ENCODE measurements around the gene TUBA4A. TPM values are rescaled to one million over a fixed set of nuclear protein-coding genes. Genes with fewer than 3 reads are reported as not detected.
"Not testable (repeated sequence)": the region's sequence is repeated elsewhere in the genome, so short reads cannot be mapped to it uniquely, and the experiment has no call there.

The TUBA4A gene
- total and polyA plus RNA-seq, 2 experiments from 2014 or later = 44.3 to 77.7 TPM

DNA sequence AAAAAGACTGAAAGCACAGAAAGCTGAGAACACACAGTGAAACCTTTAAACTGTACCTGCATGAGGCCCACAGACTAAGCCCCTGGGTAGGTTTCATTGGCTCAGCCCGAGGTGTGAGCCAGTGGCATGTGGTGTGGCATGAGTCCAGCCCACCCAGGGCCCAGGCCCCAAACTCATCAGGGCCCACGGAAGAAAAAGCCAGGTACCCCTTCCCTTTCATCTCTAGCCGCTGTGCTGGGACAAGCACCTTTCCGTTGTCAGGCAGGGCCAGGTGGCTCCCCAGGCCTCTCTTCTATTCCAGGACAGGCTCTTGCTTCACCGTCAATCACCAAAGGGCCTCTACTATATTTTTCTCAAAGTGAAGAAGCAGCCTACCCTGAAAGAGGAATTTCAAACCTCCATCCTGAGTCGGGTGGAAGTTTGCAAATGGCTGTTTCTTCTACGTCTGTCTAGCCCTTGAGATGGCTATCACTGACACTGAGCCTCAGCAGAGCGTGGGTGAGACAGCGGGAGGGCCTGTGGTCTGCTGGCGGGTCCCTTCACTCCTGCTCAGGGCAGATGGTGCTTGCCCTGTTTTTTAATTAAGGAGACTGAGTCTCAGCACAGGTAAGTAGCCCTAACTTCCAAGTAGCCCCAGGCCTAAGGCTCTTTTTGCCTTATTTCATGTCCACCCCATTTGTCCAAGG lies 34.0 kb upstream of the TUBA4A start (continued):
- TF ChIP-seq, protein P1, sequence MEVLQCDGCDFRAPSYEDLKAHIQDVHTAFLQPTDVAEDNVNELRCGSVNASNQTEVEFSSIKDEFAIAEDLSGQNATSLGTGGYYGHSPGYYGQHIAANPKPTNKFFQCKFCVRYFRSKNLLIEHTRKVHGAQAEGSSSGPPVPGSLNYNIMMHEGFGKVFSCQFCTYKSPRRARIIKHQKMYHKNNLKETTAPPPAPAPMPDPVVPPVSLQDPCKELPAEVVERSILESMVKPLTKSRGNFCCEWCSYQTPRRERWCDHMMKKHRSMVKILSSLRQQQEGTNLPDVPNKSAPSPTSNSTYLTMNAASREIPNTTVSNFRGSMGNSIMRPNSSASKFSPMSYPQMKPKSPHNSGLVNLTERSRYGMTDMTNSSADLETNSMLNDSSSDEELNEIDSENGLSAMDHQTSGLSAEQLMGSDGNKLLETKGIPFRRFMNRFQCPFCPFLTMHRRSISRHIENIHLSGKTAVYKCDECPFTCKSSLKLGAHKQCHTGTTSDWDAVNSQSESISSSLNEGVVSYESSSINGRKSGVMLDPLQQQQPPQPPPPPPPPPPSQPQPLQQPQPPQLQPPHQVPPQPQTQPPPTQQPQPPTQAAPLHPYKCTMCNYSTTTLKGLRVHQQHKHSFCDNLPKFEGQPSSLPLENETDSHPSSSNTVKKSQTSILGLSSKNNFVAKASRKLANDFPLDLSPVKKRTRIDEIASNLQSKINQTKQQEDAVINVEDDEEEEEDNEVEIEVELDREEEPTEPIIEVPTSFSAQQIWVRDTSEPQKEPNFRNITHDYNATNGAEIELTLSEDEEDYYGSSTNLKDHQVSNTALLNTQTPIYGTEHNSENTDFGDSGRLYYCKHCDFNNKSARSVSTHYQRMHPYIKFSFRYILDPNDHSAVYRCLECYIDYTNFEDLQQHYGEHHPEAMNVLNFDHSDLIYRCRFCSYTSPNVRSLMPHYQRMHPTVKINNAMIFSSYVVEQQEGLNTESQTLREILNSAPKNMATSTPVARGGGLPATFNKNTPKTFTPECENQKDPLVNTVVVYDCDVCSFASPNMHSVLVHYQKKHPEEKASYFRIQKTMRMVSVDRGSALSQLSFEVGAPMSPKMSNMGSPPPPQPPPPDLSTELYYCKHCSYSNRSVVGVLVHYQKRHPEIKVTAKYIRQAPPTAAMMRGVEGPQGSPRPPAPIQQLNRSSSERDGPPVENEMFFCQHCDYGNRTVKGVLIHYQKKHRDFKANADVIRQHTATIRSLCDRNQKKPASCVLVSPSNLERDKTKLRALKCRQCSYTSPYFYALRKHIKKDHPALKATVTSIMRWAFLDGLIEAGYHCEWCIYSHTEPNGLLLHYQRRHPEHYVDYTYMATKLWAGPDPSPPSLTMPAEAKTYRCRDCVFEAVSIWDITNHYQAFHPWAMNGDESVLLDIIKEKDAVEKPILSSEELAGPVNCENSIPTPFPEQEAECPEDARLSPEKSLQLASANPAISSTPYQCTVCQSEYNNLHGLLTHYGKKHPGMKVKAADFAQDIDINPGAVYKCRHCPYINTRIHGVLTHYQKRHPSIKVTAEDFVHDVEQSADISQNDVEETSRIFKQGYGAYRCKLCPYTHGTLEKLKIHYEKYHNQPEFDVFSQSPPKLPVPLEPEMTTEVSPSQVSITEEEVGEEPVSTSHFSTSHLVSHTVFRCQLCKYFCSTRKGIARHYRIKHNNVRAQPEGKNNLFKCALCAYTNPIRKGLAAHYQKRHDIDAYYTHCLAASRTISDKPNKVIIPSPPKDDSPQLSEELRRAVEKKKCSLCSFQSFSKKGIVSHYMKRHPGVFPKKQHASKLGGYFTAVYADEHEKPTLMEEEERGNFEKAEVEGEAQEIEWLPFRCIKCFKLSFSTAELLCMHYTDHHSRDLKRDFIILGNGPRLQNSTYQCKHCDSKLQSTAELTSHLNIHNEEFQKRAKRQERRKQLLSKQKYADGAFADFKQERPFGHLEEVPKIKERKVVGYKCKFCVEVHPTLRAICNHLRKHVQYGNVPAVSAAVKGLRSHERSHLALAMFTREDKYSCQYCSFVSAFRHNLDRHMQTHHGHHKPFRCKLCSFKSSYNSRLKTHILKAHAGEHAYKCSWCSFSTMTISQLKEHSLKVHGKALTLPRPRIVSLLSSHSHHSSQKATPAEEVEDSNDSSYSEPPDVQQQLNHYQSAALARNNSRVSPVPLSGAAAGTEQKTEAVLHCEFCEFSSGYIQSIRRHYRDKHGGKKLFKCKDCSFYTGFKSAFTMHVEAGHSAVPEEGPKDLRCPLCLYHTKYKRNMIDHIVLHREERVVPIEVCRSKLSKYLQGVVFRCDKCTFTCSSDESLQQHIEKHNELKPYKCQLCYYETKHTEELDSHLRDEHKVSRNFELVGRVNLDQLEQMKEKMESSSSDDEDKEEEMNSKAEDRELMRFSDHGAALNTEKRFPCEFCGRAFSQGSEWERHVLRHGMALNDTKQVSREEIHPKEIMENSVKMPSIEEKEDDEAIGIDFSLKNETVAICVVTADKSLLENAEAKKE (CRISPR knock-in tag; IDR thresholded peaks at IDR 0.05) = no peak
- TF ChIP-seq, protein P2, sequence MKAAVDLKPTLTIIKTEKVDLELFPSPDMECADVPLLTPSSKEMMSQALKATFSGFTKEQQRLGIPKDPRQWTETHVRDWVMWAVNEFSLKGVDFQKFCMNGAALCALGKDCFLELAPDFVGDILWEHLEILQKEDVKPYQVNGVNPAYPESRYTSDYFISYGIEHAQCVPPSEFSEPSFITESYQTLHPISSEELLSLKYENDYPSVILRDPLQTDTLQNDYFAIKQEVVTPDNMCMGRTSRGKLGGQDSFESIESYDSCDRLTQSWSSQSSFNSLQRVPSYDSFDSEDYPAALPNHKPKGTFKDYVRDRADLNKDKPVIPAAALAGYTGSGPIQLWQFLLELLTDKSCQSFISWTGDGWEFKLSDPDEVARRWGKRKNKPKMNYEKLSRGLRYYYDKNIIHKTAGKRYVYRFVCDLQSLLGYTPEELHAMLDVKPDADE (IDR thresholded peaks at IDR 0.05) = no peak
- TF ChIP-seq EZH2 (IDR thresholded peaks at IDR 0.05; ENCODE audit: low read depth, unreplicated experiment) (no peak), REST (IDR thresholded peaks at IDR 0.05; ENCODE audit: unreplicated experiment) (no peak)

GRCh38 chr2:219287116-219287440 lies 33.4 kb upstream of the TUBA4A start:
- H3K36me3 ChIP-seq (ENCODE audit: insufficient read depth); H3K4me3 ChIP-seq; H3K4me2 ChIP-seq; H3F3A ChIP-seq (replicated peaks; ENCODE audit: low read depth); H3K4me3 Mint-ChIP-seq; H3K27ac Mint-ChIP-seq; H3K36me3 Mint-ChIP-seq (ENCODE audit: low read depth); H2AFZ ChIP-seq; H3K79me2 ChIP-seq (replicated peaks; ENCODE audit: insufficient read depth); H3K27me3 ChIP-seq (ENCODE audit: insufficient read depth); DNase-seq (ENCODE audit: low spot score); H3K27ac ChIP-seq (ENCODE audit: low read depth); H3K4me1 ChIP-seq (ENCODE audit: insufficient read depth); H3K27me3 Mint-ChIP-seq (ENCODE audit: insufficient read depth, low read depth, poor library complexity); H3K9me2 ChIP-seq (ENCODE audit: insufficient read depth); H3K9me3 Mint-ChIP-seq; H4K20me1 ChIP-seq (replicated peaks; ENCODE audit: insufficient read depth): not testable (repeated sequence)
- ATAC-seq = peak; percentile 7; the same call in 2 of the 3 replicates
- H3K4me1 Mint-ChIP-seq = peaks cover 12% of the 10 kb centered on the region
